CD4-positive, alpha-beta T cell treated with Interleukin-21 for 1 hour (primary cell): ENCODE data around the gene NRIP2.

Source experiments
- DNase-seq: peaks from one replicate; pipeline ENCODE4 v3.0.0-alpha.2; 2020

Gene NRIP2

GRCh38 chr12:2844786-2845185 lies 10.0 kb upstream of the NRIP2 start:
- no peak for DNase-seq

GRCh38 chr12:2842948-2843347 lies 8.1 kb upstream of the NRIP2 start:
- DNase-seq: no peak

- DNase-seq: no peak
Measured at GRCh38 chr12:2841056-2841650, 6.3 kb upstream of the NRIP2 start.

GRCh38 chr12:2836574-2836973 lies 1.7 kb upstream of the NRIP2 start:
- DNase-seq: no peak

- no peak for DNase-seq
Measured at GRCh38 chr12:2835691-2836403, 1.0 kb upstream of the NRIP2 start.

- no peak for DNase-seq
Measured at GRCh38 chr12:2833810-2834209, 1.0 kb downstream of the NRIP2 start.

- no peak for DNase-seq
Measured at GRCh38 chr12:2833327-2833726, 1.5 kb downstream of the NRIP2 start.

GRCh38 chr12:2832550-2833127 lies 2.2 kb downstream of the NRIP2 start:
- DNase-seq: no peak

- DNase-seq: no peak
Measured at GRCh38 chr12:2829275-2829674, 5.6 kb downstream of the NRIP2 start.

- no peak for DNase-seq
Measured at GRCh38 chr12:2826721-2827515, 7.9 kb downstream of the NRIP2 start.

GRCh38 chr12:2826036-2826435 lies 8.8 kb downstream of the NRIP2 start:
- DNase-seq: no peak

GRCh38 chr12:2825132-2825531 lies 9.7 kb downstream of the NRIP2 start:
- no peak for DNase-seq

- no peak for DNase-seq
Measured at GRCh38 chr12:2824541-2824940, 10.3 kb downstream of the NRIP2 start.

GRCh38 chr12:2823483-2823882 lies 11.4 kb downstream of the NRIP2 start:
- DNase-seq: no peak

- no peak for DNase-seq
Measured at GRCh38 chr12:2820432-2820831, 14.4 kb downstream of the NRIP2 start.

GRCh38 chr12:2819810-2820209 lies 15.0 kb downstream of the NRIP2 start:
- DNase-seq: no peak

GRCh38 chr12:2813214-2814185 lies 21.3 kb downstream of the NRIP2 start:
- peak; percentile 63 for DNase-seq

GRCh38 chr12:2812290-2813213 lies 22.3 kb downstream of the NRIP2 start, which contains the start of gene ITFG2:
Gene ITFG2, plus strand, starts transcription at chr12:2812668. Its CDS starts 93 bp downstream, at chr12:2812761.
- DNase-seq: peak; percentile 97

- no peak for DNase-seq
Measured at GRCh38 chr12:2811801-2812200, 23.0 kb downstream of the NRIP2 start.

- DNase-seq: no peak
Measured at GRCh38 chr12:2806700-2807099, 28.1 kb downstream of the NRIP2 start.

- DNase-seq: no peak
Measured at GRCh38 chr12:2805143-2805520, 29.7 kb downstream of the NRIP2 start.
